ENCODE results near the gene NUPR1.
A peak's percentile ranks its signal among the peaks of the same experiment; 100 is the strongest.
"Not testable (repeated sequence)": the region's sequence is repeated elsewhere in the genome, so short reads cannot be mapped to it uniquely, and the experiment has no call there.

Gene NUPR1

GRCh38 chr16:28554634-28555423, 16.1 kb upstream of the NUPR1 start:
- FAIRE-seq = no peak

- no peak for FAIRE-seq
Measured at GRCh38 chr16:28553776-28554633, 15.2 kb upstream of the NUPR1 start, which contains the start of gene SGF29. TSS of gene SGF29 (plus strand) at chr16:28553920. CDS start at chr16:28581070, 27,150 bp downstream.

- FAIRE-seq = peak; percentile 60
Measured at GRCh38 chr16:28549301-28549899, 10.6 kb upstream of the NUPR1 start.

GRCh38 chr16:28548306-28548802, 9.6 kb upstream of the NUPR1 start:
- no peak for FAIRE-seq

- FAIRE-seq = no peak
Measured at GRCh38 chr16:28546626-28547025, 7.9 kb upstream of the NUPR1 start.

GRCh38 chr16:28545964-28546363, 7.2 kb upstream of the NUPR1 start:
- not testable (repeated sequence) for FAIRE-seq

GRCh38 chr16:28544998-28545397, 6.2 kb upstream of the NUPR1 start:
- FAIRE-seq = no peak

- no peak for FAIRE-seq
Measured at GRCh38 chr16:28543072-28543471, 4.3 kb upstream of the NUPR1 start.

- no peak for FAIRE-seq
Measured at GRCh38 chr16:28542646-28543045, 3.9 kb upstream of the NUPR1 start.

GRCh38 chr16:28540346-28540745, 1.6 kb upstream of the NUPR1 start:
- FAIRE-seq = no peak

GRCh38 chr16:28537964-28538732, 626 bp downstream of the NUPR1 start:
- FAIRE-seq = no peak

- FAIRE-seq = no peak
Measured at GRCh38 chr16:28537076-28537475, 1.7 kb downstream of the NUPR1 start.

GRCh38 chr16:28534542-28535373, 4.0 kb downstream of the NUPR1 start:
- FAIRE-seq = no peak

GRCh38 chr16:28532940-28533647, 5.7 kb downstream of the NUPR1 start:
- no peak for FAIRE-seq

- no peak for FAIRE-seq
Measured at GRCh38 chr16:28531777-28532744, 6.7 kb downstream of the NUPR1 start.

GRCh38 chr16:28529124-28529523, 9.7 kb downstream of the NUPR1 start:
- FAIRE-seq = no peak

GRCh38 chr16:28528463-28528867, 10.3 kb downstream of the NUPR1 start:
- FAIRE-seq = no peak

- no peak for FAIRE-seq
Measured at GRCh38 chr16:28527985-28528384, 10.8 kb downstream of the NUPR1 start.

- not testable (repeated sequence) for FAIRE-seq
Measured at GRCh38 chr16:28527100-28527785, 11.5 kb downstream of the NUPR1 start.

All from A204.1 (cell line).